HepG2 (cell line): ENCODE measurements around the gene SLC43A1. TPM values are rescaled to one million over a fixed set of nuclear protein-coding genes. Genes with fewer than 3 reads are reported as not detected.

Experiments
- BRF2 ChIP-seq: sonication (generic); formaldehyde crosslinking; IDR thresholded peaks from 2 replicates; pipeline ENCODE4 v1.8.1; 2022; ENCODE audit warnings: mild to moderate bottlenecking, missing genetic modification reagents
- CBX1 ChIP-seq: IDR thresholded peaks from one replicate; pipeline ENCODE4 v1.6.1; 2016; ENCODE audit warnings: antibody characterized with exemption, low read depth
- FOXK2 ChIP-seq: fragments of 450-650 bp; IDR thresholded peaks from 2 replicates; pipeline ENCODE4 v1.6.1; 2016
- FOXP4 ChIP-seq: sonication (generic); formaldehyde crosslinking; IDR thresholded peaks from 2 replicates; pipeline ENCODE4 v1.4.0; 2020; ENCODE audit warnings: missing genetic modification reagents
- HCFC1 ChIP-seq: fragments of 150-350 bp; IDR thresholded peaks from 2 replicates; pipeline ENCODE4 v1.6.1; 2014; ENCODE audit warnings: low read depth, low read length
- HOXA3 ChIP-seq: sonication (generic); formaldehyde crosslinking; IDR thresholded peaks from 2 replicates; pipeline ENCODE4 v1.5.0; 2020; ENCODE audit warnings: missing genetic modification reagents
- IRF9 ChIP-seq: sonication (generic); formaldehyde crosslinking; IDR thresholded peaks from 2 replicates; pipeline ENCODE4 v1.8.0; 2022; ENCODE audit warnings: missing genetic modification reagents, mild to moderate bottlenecking, borderline replicate concordance
- SIX1 ChIP-seq: sonication (generic); formaldehyde crosslinking; IDR thresholded peaks from 2 replicates; pipeline ENCODE4 v1.4.0; 2020; ENCODE audit warnings: missing genetic modification reagents, borderline replicate concordance
- SMYD3 ChIP-seq: sonication (generic); formaldehyde crosslinking; IDR thresholded peaks from 2 replicates; pipeline ENCODE4 v1.8.1; 2023; ENCODE audit warnings: mild to moderate bottlenecking, missing genetic modification reagents
- SOX5 ChIP-seq: IDR thresholded peaks from 2 replicates; pipeline ENCODE4 v1.6.1; 2016; ENCODE audit warnings: borderline replicate concordance
- TBX2 ChIP-seq: sonication (generic); formaldehyde crosslinking; IDR thresholded peaks from 2 replicates; pipeline ENCODE4 v1.5.0; 2020; ENCODE audit warnings: missing genetic modification reagents, mild to moderate bottlenecking, borderline replicate concordance
- THAP11 ChIP-seq: IDR thresholded peaks from 2 replicates; pipeline ENCODE4 v1.6.1; 2016; ENCODE audit warnings: missing biosample characterization, missing genetic modification reagents
- ZNF281 ChIP-seq: sonication (generic); formaldehyde crosslinking; IDR thresholded peaks from 2 replicates; pipeline ENCODE4 v1.4.0; 2020; ENCODE audit warnings: missing genetic modification reagents, borderline replicate concordance
- ZNF431 ChIP-seq: sonication (generic); formaldehyde crosslinking; IDR thresholded peaks from 2 replicates; pipeline ENCODE4 v1.9.0; 2022; ENCODE audit warnings: missing genetic modification reagents, low read depth, mild to moderate bottlenecking, borderline replicate concordance
- ZNF605 ChIP-seq: sonication (generic); formaldehyde crosslinking; IDR thresholded peaks from 2 replicates; pipeline ENCODE4 v1.8.0; 2022; ENCODE audit warnings: mild to moderate bottlenecking, missing genetic modification reagents
- ZNF619 ChIP-seq: sonication (generic); formaldehyde crosslinking; IDR thresholded peaks from 2 replicates; pipeline ENCODE4 v1.4.0; 2020; ENCODE audit warnings: mild to moderate bottlenecking, missing genetic modification reagents
- ZNF772 ChIP-seq: sonication (generic); formaldehyde crosslinking; IDR thresholded peaks from 2 replicates; pipeline ENCODE4 v1.5.0; 2020; ENCODE audit warnings: mild to moderate bottlenecking, missing genetic modification reagents
- ZNF816 ChIP-seq: sonication (generic); formaldehyde crosslinking; IDR thresholded peaks from 2 replicates; pipeline ENCODE4 v1.8.0; 2022; ENCODE audit warnings: missing genetic modification reagents, mild to moderate bottlenecking, borderline replicate concordance
- ZSCAN29 ChIP-seq: sonication (generic); formaldehyde crosslinking; conservative IDR thresholded peaks from 2 replicates; pipeline ENCODE4 v1.4.0; 2020; ENCODE audit warnings: mild to moderate bottlenecking, missing genetic modification reagents
- polyA plus RNA-seq, 8 experiments: library from polyadenylated mRNA; depleted of rRNA in 3 of 8; stranded (reverse) in 7 of 8; unstranded in 1 of 8; fragments of >200 nt; fragmentation: Illumina TruSeq in 4 of 8; extraction: Trizol in 4 of 8; gene quantifications; 2 replicates each; pipeline versions ENCODE4 v1.2.1 to v1.2.3, GENCODE V29; 2011 to 2016; ENCODE audit warnings: low read depth in 4 of 8, missing spikeins in 1 of 8, mixed read lengths in 1 of 8; ENCODE audit not compliant: insufficient read depth in 1 of 8
- total RNA-seq, 5 experiments: library from RNA; depleted of rRNA; stranded (reverse); fragments of >200 nt; fragmentation: Illumina TruSeq; extraction: Trizol; gene quantifications; 2 replicates each; pipeline ENCODE4 v1.2.3, GENCODE V29; 2016; ENCODE audit warnings: low read depth in 1 of 5
- TF ChIP-seq, protein P1 (sequence below): IDR thresholded peaks from 2 replicates; pipeline ENCODE4 v1.6.1; 2016; ENCODE audit warnings: low read depth, borderline replicate concordance
- TF ChIP-seq, protein P2 (sequence below): IDR thresholded peaks from 2 replicates; pipeline ENCODE4 v1.6.1; 2018; ENCODE audit warnings: missing genetic modification reagents, mild to moderate bottlenecking, missing compliant biosample characterization

Gene SLC43A1
- total and polyA plus RNA-seq, 2 of the 13 experiments (the other 11 are each of a cell fraction or from before 2014, with no cell fraction given) = 72.3 to 87.6 TPM

- TF ChIP-seq FOXK2 (0 out of 2 replicates have a peak, but pooled peaks have one; percentile 16), ZSCAN29 (CRISPR knock-in tag) (0 out of 2 replicates have a peak, but pooled peaks have one; percentile 21), TBX2 (peak; percentile 46; the same call in 1 of the 2 replicates), ZNF605 (CRISPR knock-in tag) (no peak), CBX1 (no peak), FOXP4 (peak; percentile 83), ZNF431 (CRISPR knock-in tag) (0 out of 2 replicates have a peak, but pooled peaks have one; percentile 19), ZNF772 (CRISPR knock-in tag) (peak; percentile 43; the same call in 1 of the 2 replicates), IRF9 (CRISPR knock-in tag) (0 out of 2 replicates have a peak, but pooled peaks have one; percentile 13), ZNF816 (CRISPR knock-in tag) (no peak; the same call in 1 of the 2 replicates), HCFC1 (no peak), HOXA3 (peak; percentile 27; the same call in 1 of the 2 replicates), SMYD3 (CRISPR knock-in tag) (peak; percentile 79; the same call in 1 of the 2 replicates), BRF2 (CRISPR knock-in tag) (no peak), SOX5 (peak; percentile 67; the same call in 1 of the 2 replicates), THAP11 (CRISPR knock-in tag) (peak; percentile 22; the same call in 1 of the 2 replicates), ZNF619 (CRISPR knock-in tag) (no peak), ZNF281 (0 out of 2 replicates have a peak, but pooled peaks have one; percentile 39), SIX1 (CRISPR knock-in tag) (peak; percentile 53; the same call in 1 of the 2 replicates)
- TF ChIP-seq, protein P1, sequence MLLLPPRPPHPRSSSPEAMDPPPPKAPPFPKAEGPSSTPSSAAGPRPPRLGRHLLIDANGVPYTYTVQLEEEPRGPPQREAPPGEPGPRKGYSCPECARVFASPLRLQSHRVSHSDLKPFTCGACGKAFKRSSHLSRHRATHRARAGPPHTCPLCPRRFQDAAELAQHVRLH = no peak
- TF ChIP-seq, protein P2, sequence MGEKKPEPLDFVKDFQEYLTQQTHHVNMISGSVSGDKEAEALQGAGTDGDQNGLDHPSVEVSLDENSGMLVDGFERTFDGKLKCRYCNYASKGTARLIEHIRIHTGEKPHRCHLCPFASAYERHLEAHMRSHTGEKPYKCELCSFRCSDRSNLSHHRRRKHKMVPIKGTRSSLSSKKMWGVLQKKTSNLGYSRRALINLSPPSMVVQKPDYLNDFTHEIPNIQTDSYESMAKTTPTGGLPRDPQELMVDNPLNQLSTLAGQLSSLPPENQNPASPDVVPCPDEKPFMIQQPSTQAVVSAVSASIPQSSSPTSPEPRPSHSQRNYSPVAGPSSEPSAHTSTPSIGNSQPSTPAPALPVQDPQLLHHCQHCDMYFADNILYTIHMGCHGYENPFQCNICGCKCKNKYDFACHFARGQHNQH (CRISPR knock-in tag) = 0 out of 2 replicates have a peak, but pooled peaks have one; percentile 16
These were observed 74.6 kb downstream of the SLC43A1 start (continued) for GRCh38 chr11:57440744-57441414.
